Fibroblast of upper back skin (primary cell): ENCODE data around the gene NOXRED1.

Experiments
- DNase-seq: peaks from one replicate; pipeline ENCODE4 v3.0.0-alpha.2; 2013

Gene NOXRED1

GRCh38 chr14:77407158-77407557 lies 16.2 kb downstream of the NOXRED1 start:
- DNase-seq = no peak

GRCh38 chr14:77406718-77407117 lies 16.6 kb downstream of the NOXRED1 start:
- DNase-seq = no peak

- no peak for DNase-seq
These were observed 17.2 kb downstream of the NOXRED1 start for GRCh38 chr14:77406086-77406485.

GRCh38 chr14:77403768-77404167 lies 19.6 kb downstream of the NOXRED1 start:
- DNase-seq = no peak

- DNase-seq = no peak
These were observed 23.1 kb downstream of the NOXRED1 start for GRCh38 chr14:77400216-77400615.

GRCh38 chr14:77390188-77390587 lies 33.1 kb downstream of the NOXRED1 start:
- DNase-seq = no peak

GRCh38 chr14:77378701-77379100 lies 44.6 kb downstream of the NOXRED1 start:
- DNase-seq = no peak

GRCh38 chr14:77377502-77377844 lies 45.9 kb downstream of the NOXRED1 start:
- no peak for DNase-seq

- peak; percentile 74 for DNase-seq
These were observed 46.4 kb downstream of the NOXRED1 start, which contains the start of the genes SAMD15 and TMED8 for GRCh38 chr14:77376771-77377501. Gene SAMD15 (plus strand): TSS chr14:77377379. CDS start chr14:77377419, 40 bp downstream. Gene TMED8 (minus strand): TSS chr14:77377094. CDS start chr14:77377053, 41 bp downstream.

- no peak for DNase-seq
These were observed 47.2 kb downstream of the NOXRED1 start for GRCh38 chr14:77375973-77376770.

GRCh38 chr14:77375164-77375950 lies 48.0 kb downstream of the NOXRED1 start:
- DNase-seq = no peak

GRCh38 chr14:77372304-77372841 lies 51.0 kb downstream of the NOXRED1 start:
- DNase-seq = no peak

- no peak for DNase-seq
These were observed 54.0 kb downstream of the NOXRED1 start for GRCh38 chr14:77369285-77369684.

- DNase-seq = no peak
These were observed 59.2 kb downstream of the NOXRED1 start for GRCh38 chr14:77364146-77364545.

GRCh38 chr14:77359626-77360025 lies 63.7 kb downstream of the NOXRED1 start:
- no peak for DNase-seq

- no peak for DNase-seq
These were observed 66.4 kb downstream of the NOXRED1 start for GRCh38 chr14:77356899-77357298.

GRCh38 chr14:77355811-77356210 lies 67.5 kb downstream of the NOXRED1 start:
- no peak for DNase-seq

- no peak for DNase-seq
These were observed 69.7 kb downstream of the NOXRED1 start for GRCh38 chr14:77353469-77354141.

- peak; percentile 3 for DNase-seq
These were observed 75.6 kb downstream of the NOXRED1 start for GRCh38 chr14:77347751-77348150.

GRCh38 chr14:77346495-77346894 lies 76.8 kb downstream of the NOXRED1 start:
- DNase-seq = no peak

- DNase-seq = peak; percentile 51
These were observed 78.8 kb downstream of the NOXRED1 start for GRCh38 chr14:77344377-77344996.
